DMS79 (cell line): ENCODE measurements around the gene FAM228A.

ENCODE experiments used
- DNase-seq: peaks from one replicate; lab custom pipeline; 2025; lab: John Stamatoyannopoulos, UW

FAM228A gene

GRCh38 chr2:24225499-24226242 lies 50.8 kb downstream of the FAM228A start:
- no peak for DNase-seq

GRCh38 chr2:24228470-24228869 lies 53.6 kb downstream of the FAM228A start:
- DNase-seq = no peak

DNA sequence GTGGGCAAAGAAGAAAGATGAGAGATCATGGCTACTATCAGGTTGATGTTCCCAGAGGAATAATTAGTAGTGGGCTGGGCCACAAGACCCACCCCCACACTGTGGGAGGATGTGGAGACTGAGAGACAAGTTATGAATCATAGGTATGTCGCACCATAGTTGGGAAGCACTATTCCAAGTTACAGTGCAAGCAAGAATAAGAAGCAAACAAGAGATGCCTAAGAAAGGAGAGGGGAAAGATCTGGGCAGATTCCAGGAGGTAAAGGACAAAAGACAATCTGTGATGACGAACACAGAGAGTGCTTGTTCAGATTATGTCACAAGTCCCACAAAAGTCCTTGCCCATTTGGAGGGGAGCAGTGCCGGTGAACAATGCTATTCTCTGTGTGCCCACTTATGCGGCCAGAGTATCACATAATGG lies 56.6 kb downstream of the FAM228A start:
- no peak for DNase-seq

DNA sequence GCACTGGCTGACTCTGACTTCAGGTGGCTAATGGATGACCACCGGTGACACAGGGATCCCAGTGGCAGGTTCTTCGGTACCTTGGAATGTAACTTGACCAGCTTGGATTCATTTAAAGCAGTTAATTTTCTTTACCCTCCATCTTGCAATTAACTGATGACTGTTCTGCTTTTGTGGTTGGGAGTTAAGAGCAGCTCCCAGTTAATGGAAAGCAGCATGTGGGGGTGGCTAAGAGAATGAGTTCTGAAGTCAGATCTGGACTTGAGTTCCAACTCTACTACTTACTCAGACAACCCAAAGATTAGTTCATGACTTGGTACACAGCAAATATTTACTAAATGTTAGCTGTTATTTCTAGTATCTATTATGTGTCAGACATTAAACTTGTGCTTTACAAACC lies 58.5 kb downstream of the FAM228A start:
- no peak for DNase-seq

- no peak for DNase-seq
Measured at GRCh38 chr2:24237313-24237712, 62.5 kb downstream of the FAM228A start.

GRCh38 chr2:24238158-24238557 lies 63.3 kb downstream of the FAM228A start:
- DNase-seq = no peak

DNA sequence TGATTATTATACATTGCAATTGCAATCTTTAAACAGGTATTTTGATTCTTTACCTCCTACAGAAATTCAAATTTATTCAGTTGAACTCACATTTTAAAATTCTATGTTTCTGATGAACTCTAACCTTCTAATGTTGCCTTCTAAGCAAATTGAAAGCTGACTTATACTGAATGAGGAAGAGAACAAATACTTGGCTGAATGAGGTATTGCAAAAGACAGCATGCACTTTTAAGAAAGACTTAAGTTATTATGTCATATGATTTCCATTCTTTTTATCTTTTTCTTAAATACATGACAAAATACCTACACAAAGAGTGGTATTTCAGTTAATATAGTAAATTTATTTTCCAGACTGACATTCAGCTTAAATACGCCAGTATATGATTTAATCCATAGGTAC lies 64.7 kb downstream of the FAM228A start:
- no peak for DNase-seq
